Measurements from ENCODE around the gene RILPL1. TPM values are rescaled to one million over a fixed set of nuclear protein-coding genes. Genes with fewer than 3 reads are reported as not detected.
A peak's percentile ranks its signal among the peaks of the same experiment; 100 is the strongest.
"Not testable (repeated sequence)": the region's sequence is repeated elsewhere in the genome, so short reads cannot be mapped to it uniquely, and the experiment has no call there.

Gene RILPL1, protein sequence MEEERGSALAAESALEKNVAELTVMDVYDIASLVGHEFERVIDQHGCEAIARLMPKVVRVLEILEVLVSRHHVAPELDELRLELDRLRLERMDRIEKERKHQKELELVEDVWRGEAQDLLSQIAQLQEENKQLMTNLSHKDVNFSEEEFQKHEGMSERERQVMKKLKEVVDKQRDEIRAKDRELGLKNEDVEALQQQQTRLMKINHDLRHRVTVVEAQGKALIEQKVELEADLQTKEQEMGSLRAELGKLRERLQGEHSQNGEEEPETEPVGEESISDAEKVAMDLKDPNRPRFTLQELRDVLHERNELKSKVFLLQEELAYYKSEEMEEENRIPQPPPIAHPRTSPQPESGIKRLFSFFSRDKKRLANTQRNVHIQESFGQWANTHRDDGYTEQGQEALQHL
- total RNA-seq (2014; rRNA removed; shearing (Covaris generic)) = 6.8 and 8.5 TPM in 2 replicates

DNA sequence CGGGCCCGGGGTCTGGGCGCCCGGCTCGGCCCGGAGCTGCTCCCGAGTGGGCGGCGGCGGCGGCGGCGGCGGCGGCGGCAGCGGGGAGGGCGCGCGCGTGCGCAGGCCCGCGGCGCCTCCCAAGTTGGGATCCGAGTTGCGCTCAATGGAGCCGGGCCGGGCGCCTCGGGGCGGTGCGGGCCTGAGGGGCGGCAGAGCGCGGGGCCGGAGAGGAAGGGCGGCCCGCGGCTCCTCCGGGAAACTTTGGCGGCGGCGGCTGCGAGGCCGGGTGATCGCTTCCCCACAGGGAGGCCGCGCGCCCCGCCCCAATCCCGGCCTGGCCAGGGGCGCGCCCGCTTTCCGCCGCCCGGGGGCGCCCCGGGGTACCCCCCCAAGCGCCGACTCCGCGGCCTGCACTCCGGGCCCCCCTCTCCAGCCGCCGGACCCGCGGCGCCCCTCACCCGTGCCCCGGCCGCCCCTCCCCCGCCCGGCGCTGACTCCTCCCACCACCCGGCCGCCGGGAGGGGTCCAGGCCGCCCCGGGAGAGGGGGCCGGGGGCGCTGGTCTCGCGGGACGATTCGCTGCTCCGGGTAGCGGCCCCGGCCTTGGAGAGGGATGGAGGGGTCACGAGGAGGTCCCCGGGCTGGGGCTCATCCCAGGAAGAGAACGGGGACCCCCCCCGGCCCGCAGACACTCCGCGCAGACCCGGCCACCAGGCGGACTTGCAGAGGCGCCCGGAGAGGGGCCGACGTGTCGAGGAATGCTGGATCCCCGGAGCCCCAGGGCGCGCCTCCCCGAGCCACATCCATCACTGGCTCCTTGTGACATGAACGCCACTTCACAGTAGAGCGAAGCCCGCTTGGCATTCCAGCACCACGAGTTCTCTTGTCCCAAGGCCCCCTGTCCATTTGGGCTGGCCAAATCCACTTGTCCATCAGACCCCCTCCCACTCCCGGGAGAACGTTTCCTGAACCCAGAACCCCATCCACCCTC lies at the start of gene RILPL1:
Gene RILPL1, minus strand, starts transcription at position 48 of the 972 bp plus-strand sequence. CDS start 237 bp downstream, outside the sequence.
- H3K9me3 ChIP-seq (replicated peaks) = no peaks in the 10 kb centered on the region
- H3K36me3 ChIP-seq = no peaks in the 10 kb centered on the region
- H3K27me3 ChIP-seq = no peaks in the 10 kb centered on the region
- peak within 1 kb of the TSS; percentile 89 for H3K4me3 ChIP-seq
- DNase-seq = peak; percentile 66 to 70
- 0 out of 2 replicates have a peak, but pooled peaks cover 2% of the 10 kb centered on the region for H3K4me1 ChIP-seq
- peak within 1 kb of the TSS; percentile 56 for H3K27ac ChIP-seq

DNA sequence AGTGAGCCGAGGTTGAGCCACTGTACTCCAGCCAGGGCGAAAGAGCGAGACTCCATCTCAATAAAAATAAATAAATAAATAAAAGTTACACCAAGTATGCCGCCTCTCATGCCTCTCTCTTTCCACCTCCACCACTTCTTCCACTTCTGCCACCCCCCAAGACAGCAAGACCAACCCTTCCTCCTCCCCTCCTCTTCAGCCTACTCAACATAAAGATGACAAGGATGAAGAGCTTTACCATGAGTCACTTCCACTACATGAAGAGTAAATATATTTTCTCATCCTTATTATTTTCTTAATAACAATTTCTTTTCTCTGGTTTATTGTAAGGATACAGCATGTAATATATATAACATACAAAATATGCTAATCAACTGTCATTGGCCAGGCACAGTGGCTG lies 47.3 kb upstream of the RILPL1 start:
- H3K27ac ChIP-seq = no peak overlapping the region
- DNase-seq = no peak
- no peaks in the 10 kb centered on the region for H3K27me3 ChIP-seq
- peaks cover 5% of the 10 kb centered on the region for H3K4me1 ChIP-seq
- H3K36me3 ChIP-seq = no peaks in the 10 kb centered on the region; the same call in 1 of the 2 replicates
- H3K4me3 ChIP-seq = no peak overlapping the region
- H3K9me3 ChIP-seq (replicated peaks) = no peaks in the 10 kb centered on the region; the same call in 1 of the 2 replicates

DNA sequence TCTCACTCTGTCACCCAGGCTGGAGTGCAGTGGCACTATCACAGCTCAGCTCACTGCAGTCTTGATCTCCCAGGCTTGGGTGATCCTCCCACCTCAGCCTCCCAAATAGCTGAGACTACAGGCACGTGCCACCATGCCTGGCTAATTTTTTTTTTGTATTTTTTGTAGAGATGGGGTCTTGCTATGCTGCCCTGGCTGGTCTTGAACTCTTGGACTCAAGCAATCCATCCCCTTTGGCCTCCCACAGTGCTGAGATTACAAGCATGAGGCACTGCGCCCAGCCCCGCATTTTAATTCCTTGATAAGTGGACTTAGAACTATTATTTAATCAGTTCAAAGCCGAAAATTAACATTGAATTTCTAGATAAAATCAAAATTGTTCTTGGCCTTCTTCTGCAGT lies 45.3 kb upstream of the RILPL1 start:
- not testable (repeated sequence) for H3K27me3 ChIP-seq; DNase-seq; H3K27ac ChIP-seq; H3K36me3 ChIP-seq; H3K4me3 ChIP-seq; H3K4me1 ChIP-seq; H3K9me3 ChIP-seq (replicated peaks)

DNA sequence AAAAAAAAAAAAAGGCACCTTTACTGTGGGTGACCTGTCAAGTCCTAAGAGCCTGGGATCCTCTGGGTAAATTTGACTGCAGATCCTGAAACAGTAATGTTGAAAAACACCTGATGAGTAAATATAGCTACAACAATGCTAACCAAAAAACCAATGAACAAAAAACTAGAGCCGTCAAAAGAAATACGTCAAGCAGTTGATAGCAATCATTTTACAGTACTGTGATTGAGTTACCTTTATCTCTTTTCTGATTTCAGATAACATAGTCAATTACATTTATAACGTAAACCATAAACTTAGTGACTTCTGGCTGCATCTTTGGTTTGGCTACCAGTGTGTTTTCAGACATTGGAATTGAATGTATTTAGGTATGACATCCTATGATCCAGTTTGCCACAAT lies 44.7 kb upstream of the RILPL1 start:
- Histone ChIP-seq H3K27ac (no peak overlapping the region), H3K4me3 (no peak overlapping the region), H3K27me3 (no peaks in the 10 kb centered on the region), H3K4me1 (no peaks in the 10 kb centered on the region), H3K9me3 (replicated peaks) (no peaks in the 10 kb centered on the region; the same call in 1 of the 2 replicates), H3K36me3 (no peaks in the 10 kb centered on the region)
- DNase-seq = no peak

DNA sequence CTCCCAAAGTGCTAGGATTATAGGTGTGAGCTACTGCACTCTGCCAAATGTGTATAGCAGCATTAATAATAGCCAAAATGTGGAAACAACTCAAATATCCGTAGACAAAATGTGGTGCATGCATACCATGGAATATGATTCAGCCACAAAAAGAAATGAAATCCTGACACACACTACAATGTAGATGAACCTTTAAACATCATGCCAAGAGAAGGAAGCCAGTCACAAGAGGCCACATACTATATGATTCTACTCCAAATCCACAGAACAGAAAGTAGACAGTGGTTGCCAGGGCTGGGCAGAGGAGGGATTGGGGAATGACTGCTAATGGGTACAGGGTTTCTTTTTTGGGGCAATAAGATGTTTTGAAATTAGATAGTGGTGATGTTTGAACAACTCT lies 43.1 kb upstream of the RILPL1 start:
- H3K27ac ChIP-seq = no peak overlapping the region

DNA sequence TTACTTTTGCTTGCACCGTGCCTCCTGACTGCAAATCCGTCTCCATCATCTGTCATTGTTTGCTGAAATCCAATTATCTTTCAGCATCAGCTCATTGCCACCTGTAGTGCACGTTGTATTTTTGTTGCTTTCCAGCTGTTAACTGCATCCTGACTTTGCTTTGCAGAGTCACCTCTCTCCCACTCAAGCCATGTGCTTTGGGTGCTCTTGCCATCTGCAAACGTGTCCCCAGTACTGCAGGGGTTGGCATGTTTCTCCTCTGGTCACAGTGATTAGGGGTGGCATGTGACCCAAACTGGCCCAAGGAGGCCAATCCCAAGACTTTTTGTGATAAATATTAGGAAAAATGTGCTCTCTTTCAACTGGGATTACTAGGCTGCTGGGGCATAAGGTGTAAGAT lies 40.4 kb upstream of the RILPL1 start:
- no peak for DNase-seq
- Histone ChIP-seq H3K36me3 (no peaks in the 10 kb centered on the region), H3K4me3 (no peak overlapping the region), H3K27ac (no peak overlapping the region), H3K9me3 (replicated peaks) (no peaks in the 10 kb centered on the region; the same call in 1 of the 2 replicates), H3K27me3 (no peaks in the 10 kb centered on the region), H3K4me1 (no peaks in the 10 kb centered on the region)

More for the DNA sequence above, 43.1 kb upstream of the RILPL1 start:
- Histone ChIP-seq H3K27me3 (no peaks in the 10 kb centered on the region), H3K4me3 (no peak overlapping the region), H3K9me3 (replicated peaks) (no peaks in the 10 kb centered on the region; the same call in 1 of the 2 replicates), H3K4me1 (no peaks in the 10 kb centered on the region), H3K36me3 (no peaks in the 10 kb centered on the region)
- no peak for DNase-seq

DNA sequence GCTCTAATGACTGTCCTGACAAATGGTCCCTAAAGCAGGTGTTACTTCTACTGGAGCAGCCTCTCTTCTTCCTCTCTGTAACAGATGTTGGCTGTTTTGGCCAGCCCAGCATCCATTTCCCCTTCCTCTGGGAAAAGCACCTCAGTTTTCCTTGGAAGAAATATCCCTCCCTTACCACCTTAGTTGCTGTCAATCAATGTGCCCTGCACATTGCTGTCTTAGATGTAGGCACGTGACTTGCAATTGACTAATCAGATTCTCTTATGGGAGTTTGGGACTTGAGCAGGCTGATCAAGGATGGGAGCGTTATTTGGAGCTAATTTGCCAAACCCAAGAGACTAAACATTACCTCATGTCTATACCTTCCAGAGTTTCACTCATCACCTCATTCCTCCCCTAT lies 38.9 kb upstream of the RILPL1 start:
- no peaks in the 10 kb centered on the region for H3K4me1 ChIP-seq
- H3K27ac ChIP-seq = no peak overlapping the region
- H3K4me3 ChIP-seq = no peak overlapping the region
- H3K36me3 ChIP-seq = no peaks in the 10 kb centered on the region
- no peak for DNase-seq
- no peaks in the 10 kb centered on the region for H3K27me3 ChIP-seq
- H3K9me3 ChIP-seq (replicated peaks) = no peaks in the 10 kb centered on the region; the same call in 1 of the 2 replicates

DNA sequence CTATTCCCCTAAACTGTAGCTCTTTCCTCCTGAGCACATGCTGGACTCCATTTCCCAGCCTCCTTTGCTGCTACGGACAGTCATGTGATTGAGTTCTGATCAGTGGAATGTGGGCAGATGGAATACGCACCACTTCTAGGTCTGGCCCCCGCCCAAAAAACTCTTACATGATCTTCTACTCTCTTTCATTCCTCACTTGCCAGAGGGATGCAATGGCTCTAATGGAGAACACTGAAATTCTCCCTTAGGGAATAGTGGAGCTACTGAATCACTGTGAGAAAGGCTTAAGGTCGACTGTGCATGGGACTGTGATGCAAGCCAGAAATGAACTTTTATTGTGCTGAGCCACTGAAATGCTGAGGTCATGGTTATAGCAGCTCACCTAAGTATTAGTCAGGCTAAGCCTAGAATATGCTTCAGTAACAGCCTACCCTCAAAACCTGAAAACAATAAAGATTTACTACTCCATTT lies 37.9 kb upstream of the RILPL1 start:
- DNase-seq = peak; percentile 57 to 72
- peak overlapping the region; percentile 26; the same call in 1 of the 2 replicates for H3K4me3 ChIP-seq
- no peaks in the 10 kb centered on the region; the same call in 1 of the 2 replicates for H3K9me3 ChIP-seq (replicated peaks)
- no peaks in the 10 kb centered on the region for H3K4me1 ChIP-seq
- no peaks in the 10 kb centered on the region for H3K27me3 ChIP-seq
- H3K36me3 ChIP-seq = no peaks in the 10 kb centered on the region
- H3K27ac ChIP-seq = no peak overlapping the region

DNA sequence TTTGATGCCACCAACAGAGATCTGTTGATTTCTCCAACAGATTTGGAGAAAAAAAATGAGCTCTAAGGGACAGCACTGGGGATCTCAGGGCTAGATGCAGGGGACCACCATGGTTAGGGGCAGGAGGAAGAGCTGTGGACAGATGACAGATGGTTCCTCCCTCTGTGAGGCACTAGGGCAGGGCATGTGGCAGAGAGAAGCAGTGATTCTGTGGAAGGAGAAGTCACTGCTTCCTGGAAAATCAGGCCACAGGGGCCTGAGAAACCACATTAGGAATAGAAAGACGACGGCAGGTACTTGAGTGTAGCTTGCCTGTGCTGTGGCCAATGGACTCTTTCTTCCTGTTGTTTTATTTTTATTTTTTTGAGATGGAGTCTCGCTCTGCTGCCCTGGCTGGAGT lies 25.9 kb upstream of the RILPL1 start:
- Histone ChIP-seq H3K4me1 (no peaks in the 10 kb centered on the region), H3K36me3 (no peaks in the 10 kb centered on the region), H3K27me3 (no peaks in the 10 kb centered on the region), H3K27ac (no peak overlapping the region), H3K4me3 (no peak overlapping the region), H3K9me3 (replicated peaks) (no peaks in the 10 kb centered on the region)
- DNase-seq = no peak

DNA sequence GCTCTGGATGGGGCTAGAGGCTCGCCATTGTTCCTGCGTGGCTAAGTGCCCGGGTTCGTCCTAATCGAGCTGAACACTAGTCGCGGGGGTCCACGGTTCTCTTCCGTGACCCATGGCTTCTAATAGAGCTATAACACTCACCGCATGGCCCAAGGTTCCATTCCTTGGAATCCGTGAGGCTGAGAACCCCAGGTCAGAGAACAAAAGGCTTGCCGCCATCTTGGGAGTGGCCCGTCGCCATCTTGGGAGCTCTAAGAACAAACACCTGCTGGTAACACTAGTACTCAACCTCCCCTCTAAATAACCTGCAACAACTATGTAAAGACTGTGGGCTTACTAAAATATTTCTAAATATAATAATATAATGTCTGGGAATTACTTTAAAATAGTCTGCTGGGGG lies 25.0 kb upstream of the RILPL1 start:
- H3K9me3 ChIP-seq (replicated peaks); H3K36me3 ChIP-seq; H3K27me3 ChIP-seq: not testable (repeated sequence)

DNA sequence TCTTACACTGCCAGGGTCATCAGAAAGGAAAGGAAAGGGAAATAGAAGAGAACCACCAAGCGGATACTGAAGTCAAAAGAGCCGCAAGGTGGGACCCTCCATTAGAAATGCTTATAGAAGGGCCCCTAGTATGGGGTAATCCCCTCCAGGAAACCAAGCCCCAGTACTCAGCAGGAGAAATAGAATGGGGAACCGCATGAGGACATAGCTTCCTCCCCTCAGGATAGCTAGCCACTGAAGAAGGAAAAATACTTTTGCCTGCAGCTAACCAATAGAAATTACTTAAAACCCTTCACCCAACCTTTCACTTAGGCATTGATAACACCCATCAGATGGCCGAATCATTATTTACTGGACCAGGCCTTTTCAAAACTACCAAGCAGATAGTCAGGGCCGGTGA lies 21.3 kb upstream of the RILPL1 start:
- not testable (repeated sequence) for H3K36me3 ChIP-seq; H3K27me3 ChIP-seq; H3K4me1 ChIP-seq; H3K27ac ChIP-seq; H3K9me3 ChIP-seq (replicated peaks); H3K4me3 ChIP-seq; DNase-seq

More for the DNA sequence above, 25.0 kb upstream of the RILPL1 start:
- H3K4me1 ChIP-seq, H3K4me3 ChIP-seq, DNase-seq, H3K27ac ChIP-seq: not testable (repeated sequence)

DNA sequence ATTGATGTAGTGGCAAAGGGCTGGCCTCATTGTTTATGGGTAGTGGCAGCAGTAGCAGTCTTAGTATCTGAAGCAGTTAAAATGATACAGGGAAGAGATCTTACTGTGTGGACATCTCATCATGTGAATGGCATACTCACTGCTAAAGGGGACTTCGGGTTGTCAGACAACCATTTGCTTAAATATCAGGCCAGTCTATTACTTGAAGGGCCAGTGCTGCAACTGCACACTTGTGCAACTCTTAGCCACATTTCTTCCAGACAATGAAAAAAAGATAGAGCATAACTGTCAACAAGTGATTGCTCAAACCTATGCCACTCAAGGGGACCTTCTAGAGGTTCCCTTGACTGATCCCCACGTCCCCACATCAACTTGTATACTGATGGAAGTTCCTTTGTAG lies 20.6 kb upstream of the RILPL1 start:
- not testable (repeated sequence) for H3K27ac ChIP-seq; H3K9me3 ChIP-seq (replicated peaks); H3K4me3 ChIP-seq; H3K4me1 ChIP-seq; DNase-seq; H3K36me3 ChIP-seq; H3K27me3 ChIP-seq

DNA sequence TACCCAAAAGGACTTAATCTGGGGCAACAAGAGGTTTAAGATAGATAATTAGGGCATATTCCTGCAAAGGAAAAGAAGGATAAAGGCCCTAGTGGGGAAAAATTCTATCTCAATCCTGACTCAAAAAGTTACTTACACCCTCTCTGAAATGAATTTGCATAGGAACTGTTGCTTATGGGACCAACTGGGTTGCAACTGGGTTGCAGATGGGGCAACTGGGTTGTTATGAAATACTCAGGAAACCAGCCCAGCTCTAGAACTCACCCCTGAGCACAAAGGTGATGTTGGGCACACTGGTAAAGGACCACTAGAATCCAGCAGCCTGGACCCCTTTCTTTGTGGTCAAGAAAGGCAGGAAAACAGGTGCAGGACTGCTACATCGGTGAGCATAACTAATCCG lies 17.2 kb upstream of the RILPL1 start:
- Histone ChIP-seq H3K27me3 (no peaks in the 10 kb centered on the region), H3K4me3 (no peak overlapping the region), H3K36me3 (no peaks in the 10 kb centered on the region), H3K27ac (no peak overlapping the region), H3K9me3 (replicated peaks) (no peaks in the 10 kb centered on the region), H3K4me1 (peaks cover 10% of the 10 kb centered on the region)
- no peak for DNase-seq

DNA sequence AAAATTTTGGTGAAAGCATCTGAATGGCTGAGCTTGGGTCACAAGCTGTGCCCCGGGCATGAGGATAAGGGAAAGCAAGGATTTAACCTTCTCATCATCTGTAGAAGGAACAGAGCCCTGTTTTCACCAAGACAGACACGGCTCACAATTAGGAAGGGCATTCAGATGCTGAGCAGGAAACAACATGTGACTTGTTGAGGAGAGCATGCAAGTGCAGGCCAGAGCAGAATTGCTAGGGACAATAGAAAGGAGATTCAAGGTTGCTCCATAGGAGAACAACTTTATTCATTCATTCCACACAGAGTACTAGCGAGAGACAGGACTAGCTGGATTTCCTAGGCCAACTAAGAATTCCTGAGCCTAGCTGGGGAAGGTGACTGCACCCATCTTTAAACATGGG lies 14.6 kb upstream of the RILPL1 start:
- no peak overlapping the region for H3K27ac ChIP-seq
- no peaks in the 10 kb centered on the region for H3K9me3 ChIP-seq (replicated peaks)
- no peak for DNase-seq
- no peaks in the 10 kb centered on the region for H3K36me3 ChIP-seq
- peaks cover 10% of the 10 kb centered on the region for H3K4me1 ChIP-seq
- H3K27me3 ChIP-seq = no peaks in the 10 kb centered on the region
- H3K4me3 ChIP-seq = no peak overlapping the region

DNA sequence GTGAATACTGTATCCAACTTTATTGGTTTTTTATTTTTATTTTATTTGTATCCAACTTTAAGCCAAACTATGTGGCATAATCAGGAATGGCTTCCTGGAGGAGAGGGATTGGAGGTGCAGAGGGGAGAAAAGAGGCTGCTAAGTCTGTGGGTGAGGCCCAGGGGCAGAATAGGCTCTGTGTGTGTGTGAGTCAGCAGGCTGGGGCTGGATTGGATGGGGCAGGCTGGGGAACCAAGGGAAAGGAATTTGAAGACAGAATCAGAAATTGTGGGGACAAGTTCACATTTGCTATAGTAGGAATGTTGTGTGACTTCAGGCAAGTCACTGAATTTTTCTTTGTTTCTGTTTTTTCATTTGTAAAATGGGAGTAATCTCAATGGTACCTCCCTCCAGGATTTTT lies 12.8 kb upstream of the RILPL1 start:
- Histone ChIP-seq H3K9me3 (replicated peaks) (no peaks in the 10 kb centered on the region), H3K36me3 (no peaks in the 10 kb centered on the region), H3K27me3 (no peaks in the 10 kb centered on the region), H3K27ac (no peak overlapping the region), H3K4me3 (no peak overlapping the region), H3K4me1 (peaks cover 10% of the 10 kb centered on the region)
- DNase-seq = peak; percentile 26 to 38
